ENCODE measurements around the gene FAM229B.

GRCh38 chr6:112044196-112044595 lies 43.2 kb upstream of the FAM229B start:
- no peak for TF ChIP-seq CTCF (IDR thresholded peaks at IDR 0.05)
- TF ChIP-seq POLR2A (IDR thresholded peaks at IDR 0.05) = no peak

All from body of pancreas (tissue), 4 donors.